ENCODE data around the gene RMI2.
A peak's percentile ranks its signal among the peaks of the same experiment; 100 is the strongest.
"Not testable (repeated sequence)": the region's sequence is repeated elsewhere in the genome, so short reads cannot be mapped to it uniquely, and the experiment has no call there.

The RMI2 gene

GRCh38 chr16:11345040-11345862 is at the start of gene RMI2:
Gene RMI2, plus strand, starts transcription at chr16:11345459. Its CDS starts 13 bp downstream, at chr16:11345472.
- in situ Hi-C loops (cut with MboI; ENCODE audit: low sequenced_read_pairs) = no loop called here
- H3K36me3 ChIP-seq (replicated peaks) = peaks cover 6% of the 10 kb centered on the region; the same call in 1 of the 2 replicates
- DNase-seq (ENCODE audit: low spot score in 2 of 2) = peak; percentile 93 to 98
- H3K9me3 ChIP-seq = no peaks in the 10 kb centered on the region
- peak within 1 kb of the TSS; percentile 79 for H3K4me3 ChIP-seq
- H3K27me3 ChIP-seq (ENCODE audit: low read depth) = no peaks in the 10 kb centered on the region
- H3K4me1 ChIP-seq = peaks cover 7% of the 10 kb centered on the region

- no peaks in the 10 kb centered on the region for H3K27me3 ChIP-seq (ENCODE audit: low read depth)
- no peaks in the 10 kb centered on the region for H3K9me3 ChIP-seq
- H3K4me3 ChIP-seq = no peak overlapping the region
- peaks cover 5% of the 10 kb centered on the region for H3K4me1 ChIP-seq
- in situ Hi-C loops (cut with MboI; ENCODE audit: low sequenced_read_pairs) = no loop called here
- no peak for DNase-seq (ENCODE audit: low spot score in 2 of 2)
- H3K36me3 ChIP-seq (replicated peaks) = no peaks in the 10 kb centered on the region
Observed at GRCh38 chr16:11295672-11296071, 49.6 kb upstream of the RMI2 start.

GRCh38 chr16:11296351-11296705 is 48.9 kb upstream of the RMI2 start:
- no peak overlapping the region for H3K4me3 ChIP-seq
- in situ Hi-C loops (cut with MboI; ENCODE audit: low sequenced_read_pairs) = no loop called here
- no peak for DNase-seq (ENCODE audit: low spot score in 2 of 2)
- H3K27me3 ChIP-seq (ENCODE audit: low read depth) = no peaks in the 10 kb centered on the region
- peaks cover 5% of the 10 kb centered on the region for H3K4me1 ChIP-seq
- H3K9me3 ChIP-seq = no peaks in the 10 kb centered on the region
- H3K36me3 ChIP-seq (replicated peaks) = no peaks in the 10 kb centered on the region

GRCh38 chr16:11296706-11297491 is 48.4 kb upstream of the RMI2 start:
- Histone ChIP-seq H3K4me3 (no peak overlapping the region), H3K36me3 (replicated peaks) (no peaks in the 10 kb centered on the region), H3K9me3 (no peaks in the 10 kb centered on the region), H3K27me3 (ENCODE audit: low read depth) (no peaks in the 10 kb centered on the region), H3K4me1 (peaks cover 5% of the 10 kb centered on the region)
- no peak for DNase-seq (ENCODE audit: low spot score in 2 of 2)
- in situ Hi-C loops (cut with MboI; ENCODE audit: low sequenced_read_pairs) = no loop called here

- no peaks in the 10 kb centered on the region for H3K36me3 ChIP-seq (replicated peaks)
- peak in 1 of 2 experiments; percentile 25 for DNase-seq (ENCODE audit: low spot score in 2 of 2)
- in situ Hi-C loops (cut with MboI; ENCODE audit: low sequenced_read_pairs) = no loop called here
- H3K4me1 ChIP-seq = peaks cover 5% of the 10 kb centered on the region
- H3K4me3 ChIP-seq = no peak overlapping the region
- H3K27me3 ChIP-seq (ENCODE audit: low read depth) = no peaks in the 10 kb centered on the region
- no peaks in the 10 kb centered on the region for H3K9me3 ChIP-seq
Observed at GRCh38 chr16:11297492-11298142, 47.6 kb upstream of the RMI2 start.

- H3K4me1 ChIP-seq = peaks cover 5% of the 10 kb centered on the region
- no peaks in the 10 kb centered on the region for H3K27me3 ChIP-seq (ENCODE audit: low read depth)
- H3K9me3 ChIP-seq = no peaks in the 10 kb centered on the region
- H3K36me3 ChIP-seq (replicated peaks) = no peaks in the 10 kb centered on the region
- H3K4me3 ChIP-seq = no peak overlapping the region
- DNase-seq (ENCODE audit: low spot score in 2 of 2) = no peak
- in situ Hi-C loops (cut with MboI; ENCODE audit: low sequenced_read_pairs) = no loop called here
Observed at GRCh38 chr16:11298143-11298900, 46.9 kb upstream of the RMI2 start.

GRCh38 chr16:11298950-11299547 is 46.2 kb upstream of the RMI2 start:
- H3K27me3 ChIP-seq (ENCODE audit: low read depth); in situ Hi-C loops (cut with MboI; ENCODE audit: low sequenced_read_pairs); H3K4me1 ChIP-seq; H3K36me3 ChIP-seq (replicated peaks); H3K4me3 ChIP-seq; H3K9me3 ChIP-seq: not testable (repeated sequence)
- peak in 1 of 2 experiments; percentile 36 for DNase-seq (ENCODE audit: low spot score in 2 of 2)

- H3K4me3 ChIP-seq = no peak overlapping the region
- no peaks in the 10 kb centered on the region for H3K9me3 ChIP-seq
- H3K27me3 ChIP-seq (ENCODE audit: low read depth) = no peaks in the 10 kb centered on the region
- DNase-seq (ENCODE audit: low spot score in 2 of 2) = no peak
- in situ Hi-C loops (cut with MboI; ENCODE audit: low sequenced_read_pairs) = no loop called here
- peaks cover 5% of the 10 kb centered on the region for H3K4me1 ChIP-seq
- no peaks in the 10 kb centered on the region for H3K36me3 ChIP-seq (replicated peaks)
Observed at GRCh38 chr16:11299865-11300559, 45.2 kb upstream of the RMI2 start.

- Histone ChIP-seq H3K36me3 (replicated peaks) (no peaks in the 10 kb centered on the region), H3K4me1 (peaks cover 5% of the 10 kb centered on the region), H3K4me3 (no peak overlapping the region), H3K27me3 (ENCODE audit: low read depth) (no peaks in the 10 kb centered on the region), H3K9me3 (no peaks in the 10 kb centered on the region)
- in situ Hi-C loops (cut with MboI; ENCODE audit: low sequenced_read_pairs) = no loop called here
- DNase-seq (ENCODE audit: low spot score in 2 of 2) = no peak
Observed at GRCh38 chr16:11300560-11300892, 44.7 kb upstream of the RMI2 start.

- Histone ChIP-seq H3K9me3 (no peaks in the 10 kb centered on the region), H3K27me3 (ENCODE audit: low read depth) (no peaks in the 10 kb centered on the region), H3K36me3 (replicated peaks) (no peaks in the 10 kb centered on the region), H3K4me3 (no peak overlapping the region), H3K4me1 (peaks cover 5% of the 10 kb centered on the region)
- in situ Hi-C loops (cut with MboI; ENCODE audit: low sequenced_read_pairs) = no loop called here
- DNase-seq (ENCODE audit: low spot score in 2 of 2) = no peak
Observed at GRCh38 chr16:11301645-11302501, 43.4 kb upstream of the RMI2 start.

GRCh38 chr16:11302977-11303376 is 42.3 kb upstream of the RMI2 start:
- no peaks in the 10 kb centered on the region for H3K36me3 ChIP-seq (replicated peaks)
- peaks cover 5% of the 10 kb centered on the region for H3K4me1 ChIP-seq
- DNase-seq (ENCODE audit: low spot score in 2 of 2) = no peak
- in situ Hi-C loops (cut with MboI; ENCODE audit: low sequenced_read_pairs) = no loop called here
- no peak overlapping the region for H3K4me3 ChIP-seq
- no peaks in the 10 kb centered on the region for H3K27me3 ChIP-seq (ENCODE audit: low read depth)
- no peaks in the 10 kb centered on the region for H3K9me3 ChIP-seq
